Liver (tissue), 9 donors: ENCODE measurements around the gene NDUFB5. TPM values are rescaled to one million over a fixed set of nuclear protein-coding genes. Genes with fewer than 3 reads are reported as not detected.

ENCODE experiments used
- DNase-seq: peaks from one replicate; pipeline ENCODE4 v3.0.0-alpha.2; 2017; ENCODE audit warnings: low spot score
- H3K27ac ChIP-seq, 2 donors: one replicate each; pipeline ENCODE4 v1.7.0; 2013; ENCODE audit warnings: inconsistent platforms in 2 of 2, low read length in 2 of 2, control low read depth in 1 of 2, low read depth in 1 of 2, mild to moderate bottlenecking in 1 of 2
- H3K27me3 ChIP-seq, 4 donors: one replicate each; pipeline versions ENCODE4 v1.6.1 to v1.7.0; 2013; ENCODE audit warnings: low read length in 3 of 4, inconsistent platforms in 1 of 4, mild to moderate bottlenecking in 1 of 4, moderate library complexity in 1 of 4; ENCODE audit not compliant: control insufficient read depth in 4 of 4, insufficient read depth in 4 of 4
- H3K36me3 ChIP-seq, 4 donors: one replicate each; pipeline versions ENCODE4 v1.6.1 to v1.7.0; 2013; ENCODE audit warnings: low read length in 3 of 4, mild to moderate bottlenecking in 3 of 4, low read depth in 1 of 4, moderate library complexity in 1 of 4; ENCODE audit not compliant: control insufficient read depth in 4 of 4, insufficient read depth in 3 of 4
- H3K4me1 ChIP-seq, 4 donors: one replicate each; pipeline versions ENCODE4 v1.6.1 to v1.7.0; 2013; ENCODE audit warnings: low read length in 3 of 4, mild to moderate bottlenecking in 3 of 4, moderate library complexity in 1 of 4; ENCODE audit not compliant: control insufficient read depth in 4 of 4, insufficient read depth in 4 of 4
- H3K4me3 ChIP-seq, 3 donors: one replicate each; pipeline versions ENCODE4 v1.6.1 to v1.7.0; 2013; ENCODE audit warnings: low read length in 3 of 3, control low read depth in 1 of 3, low read depth in 1 of 3, mild to moderate bottlenecking in 1 of 3
- H3K9ac ChIP-seq, 2 donors: one replicate each; pipeline ENCODE4 v1.7.0; 2013; ENCODE audit warnings: low read length in 2 of 2, mild to moderate bottlenecking in 2 of 2, moderate library complexity in 2 of 2, control low read depth in 1 of 2, low read depth in 1 of 2
- H3K9me3 ChIP-seq, 4 donors: one replicate each; pipeline versions ENCODE4 v1.6.1 to v1.7.0; 2013; ENCODE audit warnings: low read length in 3 of 4; ENCODE audit not compliant: control insufficient read depth in 4 of 4
- EGR1 ChIP-seq, 2 donors: IDR thresholded peaks; 2 replicates each; pipeline ENCODE4 v1.6.1; 2016 to 2018; ENCODE audit warnings: antibody characterized with exemption in 2 of 2, low read depth in 2 of 2
- FOXA1 ChIP-seq: IDR thresholded peaks from 2 replicates; pipeline ENCODE4 v1.6.1; 2016; ENCODE audit warnings: antibody characterized with exemption
- FOXA2 ChIP-seq: IDR thresholded peaks from 2 replicates; pipeline ENCODE4 v1.6.1; 2016; ENCODE audit warnings: antibody characterized with exemption
- GABPA ChIP-seq, 2 donors: IDR thresholded peaks in 1 of 2; conservative IDR thresholded peaks in 1 of 2; 2 replicates each; pipeline ENCODE4 v1.6.1; 2016; ENCODE audit warnings: antibody characterized with exemption in 2 of 2, mild to moderate bottlenecking in 1 of 2, moderate library complexity in 1 of 2
- HNF4A ChIP-seq, 2 donors: conservative IDR thresholded peaks; 2 replicates each; pipeline ENCODE4 v1.6.1; 2016; ENCODE audit warnings: antibody characterized with exemption in 2 of 2, mild to moderate bottlenecking in 2 of 2
- HNF4G ChIP-seq: IDR thresholded peaks from 2 replicates; pipeline ENCODE4 v1.6.1; 2016; ENCODE audit warnings: antibody characterized with exemption
- MAX ChIP-seq: IDR thresholded peaks from 2 replicates; pipeline ENCODE4 v1.6.1; 2016; ENCODE audit warnings: antibody characterized with exemption
- NR2F2 ChIP-seq: IDR thresholded peaks from 2 replicates; pipeline ENCODE4 v1.6.1; 2016; ENCODE audit warnings: antibody characterized with exemption
- RAD21 ChIP-seq, 2 donors: IDR thresholded peaks; 2 replicates each; pipeline ENCODE4 v1.6.1; 2016; ENCODE audit warnings: antibody characterized with exemption in 2 of 2, mild to moderate bottlenecking in 2 of 2
- RXRA ChIP-seq, 2 donors: IDR thresholded peaks; 2 replicates each; pipeline ENCODE4 v1.6.1; 2017 to 2018; ENCODE audit warnings: antibody characterized with exemption in 2 of 2, mild to moderate bottlenecking in 1 of 2
- SP1 ChIP-seq: IDR thresholded peaks from 2 replicates; pipeline ENCODE4 v1.6.1; 2018; ENCODE audit warnings: antibody characterized with exemption, mild to moderate bottlenecking
- TAF1 ChIP-seq: conservative IDR thresholded peaks from 2 replicates; pipeline ENCODE4 v1.6.1; 2016; ENCODE audit warnings: antibody characterized with exemption, mild to moderate bottlenecking
- YY1 ChIP-seq: IDR thresholded peaks from 2 replicates; pipeline ENCODE4 v1.6.1; 2016; ENCODE audit warnings: antibody characterized with exemption, mild to moderate bottlenecking
- ZBTB33 ChIP-seq: IDR thresholded peaks from 2 replicates; pipeline ENCODE4 v1.6.1; 2016; ENCODE audit warnings: antibody characterized with exemption
- WGBS: extraction: QIAGEN DNeasy Blood & Tissue Kit; methylation state at CpG from one replicate; pipeline ENCODE4 v1.1.7; 2013; 5-methylcytosine and 5-hydroxymethylcytosine counted together
- polyA plus RNA-seq, 2 donors: library from polyadenylated mRNA; stranded (reverse) in 1 of 2; unstranded in 1 of 2; fragments of 200-250 nt in 1 of 2; fragments of >200 nt in 1 of 2; fragmentation: Nextera tagmentation in 1 of 2; extraction: Ambion mirVana in 1 of 2; gene quantifications; one replicate each; pipeline versions ENCODE4 v1.2.1 to v1.2.3, GENCODE V29; 2013 to 2015
- total RNA-seq, 2 donors: library from RNA; depleted of rRNA; stranded (reverse); fragments of >200 nt; gene quantifications; one replicate each; pipeline ENCODE4 v1.2.3, GENCODE V29; 2014
- TF ChIP-seq, protein P1 (sequence below): IDR thresholded peaks from 2 replicates; pipeline ENCODE4 v1.6.1; 2016; ENCODE audit warnings: antibody characterized with exemption, mild to moderate bottlenecking
- TF ChIP-seq, protein P2 (sequence below): fragments of 150-350 bp; IDR thresholded peaks from 2 replicates; pipeline ENCODE4 v1.5.1; 2017; ENCODE audit warnings: improper control_type of control experiment, low read depth, low read length; ENCODE audit not compliant: missing input control
- donor health status: healthy.
- donor health status: healthy.
- donor health status: healthy.
- donor health status: healthy.
- donor health status: healthy.

The NDUFB5 gene
- total and polyA plus RNA-seq, 4 donors = 43.4 to 92.8 (median 47.6) TPM

DNA sequence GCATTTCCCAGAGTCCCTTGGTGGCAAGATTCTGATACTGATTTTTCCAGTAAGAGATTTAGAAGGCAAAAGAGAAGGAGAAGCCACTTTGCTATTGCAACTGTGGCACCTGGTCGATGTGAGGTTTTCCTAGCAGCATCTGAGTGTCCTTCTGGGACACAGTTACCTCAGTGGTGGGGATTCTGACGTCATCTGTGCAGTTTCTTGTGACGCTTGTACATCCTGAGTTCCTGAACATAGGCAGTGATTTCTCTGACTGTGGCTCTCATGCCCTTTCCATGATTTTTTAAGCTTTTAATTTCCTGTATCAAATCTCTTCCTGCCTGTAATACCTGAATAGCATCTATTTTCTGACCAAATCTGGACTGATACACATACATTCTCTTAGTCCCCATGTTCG lies 57.2 kb downstream of the NDUFB5 start:
- DNase-seq = no peak
- no peak overlapping the region for H3K27ac ChIP-seq
- H3K4me1 ChIP-seq = no peaks in the 10 kb centered on the region
- TF ChIP-seq, protein P1, sequence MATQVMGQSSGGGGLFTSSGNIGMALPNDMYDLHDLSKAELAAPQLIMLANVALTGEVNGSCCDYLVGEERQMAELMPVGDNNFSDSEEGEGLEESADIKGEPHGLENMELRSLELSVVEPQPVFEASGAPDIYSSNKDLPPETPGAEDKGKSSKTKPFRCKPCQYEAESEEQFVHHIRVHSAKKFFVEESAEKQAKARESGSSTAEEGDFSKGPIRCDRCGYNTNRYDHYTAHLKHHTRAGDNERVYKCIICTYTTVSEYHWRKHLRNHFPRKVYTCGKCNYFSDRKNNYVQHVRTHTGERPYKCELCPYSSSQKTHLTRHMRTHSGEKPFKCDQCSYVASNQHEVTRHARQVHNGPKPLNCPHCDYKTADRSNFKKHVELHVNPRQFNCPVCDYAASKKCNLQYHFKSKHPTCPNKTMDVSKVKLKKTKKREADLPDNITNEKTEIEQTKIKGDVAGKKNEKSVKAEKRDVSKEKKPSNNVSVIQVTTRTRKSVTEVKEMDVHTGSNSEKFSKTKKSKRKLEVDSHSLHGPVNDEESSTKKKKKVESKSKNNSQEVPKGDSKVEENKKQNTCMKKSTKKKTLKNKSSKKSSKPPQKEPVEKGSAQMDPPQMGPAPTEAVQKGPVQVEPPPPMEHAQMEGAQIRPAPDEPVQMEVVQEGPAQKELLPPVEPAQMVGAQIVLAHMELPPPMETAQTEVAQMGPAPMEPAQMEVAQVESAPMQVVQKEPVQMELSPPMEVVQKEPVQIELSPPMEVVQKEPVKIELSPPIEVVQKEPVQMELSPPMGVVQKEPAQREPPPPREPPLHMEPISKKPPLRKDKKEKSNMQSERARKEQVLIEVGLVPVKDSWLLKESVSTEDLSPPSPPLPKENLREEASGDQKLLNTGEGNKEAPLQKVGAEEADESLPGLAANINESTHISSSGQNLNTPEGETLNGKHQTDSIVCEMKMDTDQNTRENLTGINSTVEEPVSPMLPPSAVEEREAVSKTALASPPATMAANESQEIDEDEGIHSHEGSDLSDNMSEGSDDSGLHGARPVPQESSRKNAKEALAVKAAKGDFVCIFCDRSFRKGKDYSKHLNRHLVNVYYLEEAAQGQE = no peak
- TF ChIP-seq EGR1 (IDR thresholded peaks at IDR 0.05; ENCODE audit: low read depth in 2 of 2) (no peak), RXRA (IDR thresholded peaks at IDR 0.05) (no peak), TAF1 (no peak), HNF4G (no peak), SP1 (no peak), HNF4A (conservative IDR thresholded peaks at IDR 0.05) (no peak), FOXA1 (no peak), GABPA (IDR thresholded peaks at IDR 0.05 in 1 of 2, conservative IDR thresholded peaks at IDR 0.05 in 1 of 2) (no peak), FOXA2 (no peak), NR2F2 (no peak), RAD21 (IDR thresholded peaks at IDR 0.05) (no peak), ZBTB33 (no peak), YY1 (no peak), MAX (no peak)
- TF ChIP-seq, protein P2, sequence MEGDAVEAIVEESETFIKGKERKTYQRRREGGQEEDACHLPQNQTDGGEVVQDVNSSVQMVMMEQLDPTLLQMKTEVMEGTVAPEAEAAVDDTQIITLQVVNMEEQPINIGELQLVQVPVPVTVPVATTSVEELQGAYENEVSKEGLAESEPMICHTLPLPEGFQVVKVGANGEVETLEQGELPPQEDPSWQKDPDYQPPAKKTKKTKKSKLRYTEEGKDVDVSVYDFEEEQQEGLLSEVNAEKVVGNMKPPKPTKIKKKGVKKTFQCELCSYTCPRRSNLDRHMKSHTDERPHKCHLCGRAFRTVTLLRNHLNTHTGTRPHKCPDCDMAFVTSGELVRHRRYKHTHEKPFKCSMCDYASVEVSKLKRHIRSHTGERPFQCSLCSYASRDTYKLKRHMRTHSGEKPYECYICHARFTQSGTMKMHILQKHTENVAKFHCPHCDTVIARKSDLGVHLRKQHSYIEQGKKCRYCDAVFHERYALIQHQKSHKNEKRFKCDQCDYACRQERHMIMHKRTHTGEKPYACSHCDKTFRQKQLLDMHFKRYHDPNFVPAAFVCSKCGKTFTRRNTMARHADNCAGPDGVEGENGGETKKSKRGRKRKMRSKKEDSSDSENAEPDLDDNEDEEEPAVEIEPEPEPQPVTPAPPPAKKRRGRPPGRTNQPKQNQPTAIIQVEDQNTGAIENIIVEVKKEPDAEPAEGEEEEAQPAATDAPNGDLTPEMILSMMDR = no peak
- H3K4me3 ChIP-seq = no peak overlapping the region
- H3K9me3 ChIP-seq = no peaks in the 10 kb centered on the region
- no peaks in the 10 kb centered on the region for H3K27me3 ChIP-seq
- H3K36me3 ChIP-seq = no peaks in the 10 kb centered on the region
- H3K9ac ChIP-seq = no peak overlapping the region
- 90% methylated on average over 4 of the region's 4 CpGs for WGBS

- no peak overlapping the region for H3K9ac ChIP-seq
- no peak for DNase-seq
- H3K36me3 ChIP-seq = no peaks in the 10 kb centered on the region
- no peaks in the 10 kb centered on the region for H3K4me1 ChIP-seq
- no peak overlapping the region for H3K4me3 ChIP-seq
- no peak for TF ChIP-seq YY1
- no peak overlapping the region for H3K27ac ChIP-seq
- H3K27me3 ChIP-seq = no peaks in the 10 kb centered on the region
- WGBS = 93% methylated on average over 1 of the region's 1 CpG
- no peaks in the 10 kb centered on the region for H3K9me3 ChIP-seq
Measured at GRCh38 chr3:179663093-179663492, 58.5 kb downstream of the NDUFB5 start.
